Bronchial epithelial cell (primary cell): ENCODE data around the gene MRPL43. TPM values are rescaled to one million over a fixed set of nuclear protein-coding genes. Genes with fewer than 3 reads are reported as not detected.

ENCODE experiments used
- DNase-seq: peaks from one replicate; pipeline ENCODE4 v3.0.0-alpha.2; 2010; ENCODE audit warnings: low read depth
- FAIRE-seq: peaks from 2 replicates; lab custom pipeline; 2011; peaks lifted over from hg19 to GRCh38; lab: Jason Lieb, UNC
- H3K27me3 ChIP-seq: 2 replicates; pipeline ENCODE4 v1.5.1; 2011; ENCODE audit warnings: low read length; ENCODE audit not compliant: control insufficient read depth, insufficient read depth
- H3K36me3 ChIP-seq: 2 replicates; pipeline ENCODE4 v1.5.1; 2011; ENCODE audit warnings: low read length; ENCODE audit not compliant: control insufficient read depth, insufficient read depth
- H3K4me3 ChIP-seq: 2 replicates; pipeline ENCODE4 v1.5.1; 2011; ENCODE audit warnings: mild to moderate bottlenecking, low read depth, low read length, control low read depth
- CTCF ChIP-seq: IDR thresholded peaks from 2 replicates; pipeline ENCODE4 v1.5.1; 2011; ENCODE audit warnings: mild to moderate bottlenecking, moderate library complexity, low read length, control low read depth, inconsistent platforms; ENCODE audit not compliant: insufficient read depth, severe bottlenecking
- total RNA-seq: library from RNA; depleted of rRNA; stranded (reverse); fragments of >200 nt; gene quantifications from 2 replicates; pipeline ENCODE4 v1.2.1, GENCODE V29; 2014

The MRPL43 gene
- total RNA-seq, 1 donor from 2014 or later, result 73.5 TPM

GRCh38 chr10:101011517-101012423 lies 24.5 kb upstream of the MRPL43 start:
- Histone ChIP-seq H3K36me3 (no peaks in the 10 kb centered on the region), H3K4me3 (no peak overlapping the region), H3K27me3 (no peaks in the 10 kb centered on the region)
- no peak for DNase-seq
- no peak for FAIRE-seq
- peak; percentile 45 for TF ChIP-seq CTCF

GRCh38 chr10:101010329-101010728 lies 23.0 kb upstream of the MRPL43 start:
- Histone ChIP-seq H3K4me3 (no peak overlapping the region), H3K27me3 (no peaks in the 10 kb centered on the region), H3K36me3 (peaks cover 5% of the 10 kb centered on the region)
- DNase-seq (no peak), FAIRE-seq (no peak)
- TF ChIP-seq CTCF, result no peak

DNA sequence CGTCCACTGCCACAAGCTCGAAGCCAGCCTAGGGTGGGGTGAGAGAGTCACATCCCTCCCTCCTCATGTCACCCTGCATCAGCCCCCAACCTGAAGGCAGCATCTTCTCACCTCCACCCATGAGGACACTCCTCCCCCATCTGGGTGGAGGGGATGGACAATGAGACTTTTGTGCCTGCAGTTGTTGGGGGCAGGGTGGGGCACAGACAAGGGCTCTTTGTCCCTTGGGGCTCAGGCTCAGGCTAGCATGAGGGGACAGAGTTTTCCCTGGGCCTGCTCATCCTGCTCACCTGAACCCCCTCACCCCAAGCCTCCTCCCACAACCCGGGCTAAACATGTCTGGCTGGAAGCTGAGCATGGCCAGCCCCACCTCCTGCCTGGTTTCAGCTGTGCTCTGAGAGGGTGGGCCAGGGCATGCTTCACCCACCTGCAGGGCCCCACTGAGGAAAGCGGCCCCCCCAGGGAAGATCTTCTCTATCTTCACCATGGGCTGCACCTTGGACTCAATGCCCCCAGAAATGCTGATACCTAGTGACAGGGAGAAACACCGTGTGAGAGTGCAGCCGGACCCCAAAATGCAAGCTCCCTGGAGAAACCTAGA lies 21.6 kb upstream of the MRPL43 start:
- no peak for FAIRE-seq

GRCh38 chr10:101007915-101008822 lies 20.9 kb upstream of the MRPL43 start:
- FAIRE-seq, result no peak
- no peak overlapping the region for H3K4me3 ChIP-seq

More for the DNA sequence above, 21.6 kb upstream of the MRPL43 start:
- H3K27me3 ChIP-seq, result no peaks in the 10 kb centered on the region
- TF ChIP-seq CTCF, result no peak
- no peak for DNase-seq
- H3K4me3 ChIP-seq, result no peak overlapping the region
- peaks cover 9% of the 10 kb centered on the region for H3K36me3 ChIP-seq

More at GRCh38 chr10:101007915-101008822, 20.9 kb upstream of the MRPL43 start:
- DNase-seq, result no peak
- Histone ChIP-seq H3K36me3 (peaks cover 13% of the 10 kb centered on the region), H3K27me3 (no peaks in the 10 kb centered on the region)
- TF ChIP-seq CTCF, result no peak
